K562 (cell line): Measurements from ENCODE around the gene DYRK2. TPM values are rescaled to one million over a fixed set of nuclear protein-coding genes. Genes with fewer than 3 reads are reported as not detected.

ENCODE experiments used
- ATAC-seq: fragments of 200-7000 bp; cut with Tn5 transposase; 3 replicates; pipeline ENCODE4 v1.9.1; 2020; ENCODE audit warnings: moderate library complexity
- BruUV-seq: library from RNA; stranded (reverse); fragments of 400-500 nt; replicated peaks from 2 replicates; lab custom pipeline; 2021; lab: Mats Ljungman, UMichigan
- CTCF ChIA-PET: fragments of 300-600 bp; formaldehyde crosslinking; extraction: SDS; loops from one replicate; lab custom pipeline; 2021; ENCODE audit warnings: low intra/inter-chr PET ratio; lab: Yijun Ruan, JAX
- POLR2A ChIA-PET: fragments of 300-600, 350-650 bp; sonication (Branson Sonifier 250); formaldehyde crosslinking; extraction: SDS; loops from one replicate; lab custom pipeline; 2021; ENCODE audit warnings: antibody characterized with exemption, inconsistent platforms; lab: Yijun Ruan, JAX
- DNase-seq, 4 experiments: peaks; one replicate each; pipeline versions ENCODE4 v3.0.0 to v3.0.0-alpha.2; 2011 to 2018; ENCODE audit warnings: low spot score in 3 of 4, mixed read lengths in 3 of 4; ENCODE audit errors: extremely low read depth in 1 of 4
- FAIRE-seq: peaks from 2 replicates; lab custom pipeline; 2011; peaks lifted over from hg19 to GRCh38; lab: Jason Lieb, UNC
- H2AFZ ChIP-seq: 2 replicates; pipeline ENCODE4 v1.6.0; 2011; ENCODE audit warnings: low read depth, low read length, control low read depth, inconsistent platforms
- H3K27ac ChIP-seq: fragments of 200-600 bp; 3 replicates; pipeline ENCODE4 v1.8.0; 2011; ENCODE audit warnings: low read depth, mild to moderate bottlenecking, control low read depth, inconsistent platforms, low read length, moderate library complexity, mixed read lengths; ENCODE audit errors: extremely low read depth
- H3K27me3 ChIP-seq, 2 experiments: fragments of 300-600 bp in 1 of 2; 2 replicates in 1 of 2; 3 replicates in 1 of 2; pipeline versions ENCODE4 v1.6.0 to v1.8.0; 2011; ENCODE audit warnings: inconsistent platforms in 2 of 2, low read length in 2 of 2, mild to moderate bottlenecking in 1 of 2, mixed read lengths in 1 of 2, moderate library complexity in 1 of 2; ENCODE audit not compliant: control insufficient read depth in 2 of 2, insufficient read depth in 2 of 2
- H3K36me3 ChIP-seq: fragments of 300-600 bp; 3 replicates; pipeline ENCODE4 v1.8.0; 2011; ENCODE audit warnings: mild to moderate bottlenecking, low read length, inconsistent platforms; ENCODE audit not compliant: control insufficient read depth, insufficient read depth
- H3K4me1 ChIP-seq, 2 experiments: fragments of 200-600 bp in 1 of 2; replicated peaks in 1 of 2; 2 replicates in 1 of 2; 3 replicates in 1 of 2; pipeline versions ENCODE4 v1.5.1 to v1.8.0; 2011; ENCODE audit warnings: inconsistent platforms in 2 of 2, low read length in 2 of 2, mild to moderate bottlenecking in 1 of 2, mixed read lengths in 1 of 2, moderate library complexity in 1 of 2; ENCODE audit not compliant: control insufficient read depth in 2 of 2, insufficient read depth in 2 of 2
- H3K4me2 ChIP-seq: 2 replicates; pipeline ENCODE4 v1.6.1; 2011; ENCODE audit warnings: low read length, control low read depth, inconsistent platforms, mixed read lengths; ENCODE audit not compliant: insufficient read depth
- H3K4me3 ChIP-seq: fragments of 200-600 bp; sonication (generic), shearing (Covaris generic); 2 replicates; pipeline ENCODE4 v1.5.1; 2016; ENCODE audit warnings: control low read depth, inconsistent platforms
- H3K79me2 ChIP-seq: fragments of 200-600 bp; 3 replicates; pipeline ENCODE4 v1.8.0; 2011; ENCODE audit warnings: low read length, inconsistent platforms; ENCODE audit not compliant: control insufficient read depth, insufficient read depth
- H3K9ac ChIP-seq, 2 experiments: 2 replicates each; pipeline versions ENCODE4 v1.6.0 to v1.6.1; 2011; ENCODE audit warnings: low read depth in 2 of 2, low read length in 2 of 2, control low read depth in 1 of 2, inconsistent platforms in 1 of 2, mild to moderate bottlenecking in 1 of 2, mixed read lengths in 1 of 2; ENCODE audit not compliant: insufficient read depth in 1 of 2
- H3K9me1 ChIP-seq: one replicate; pipeline ENCODE4 v1.6.0; 2011; ENCODE audit warnings: inconsistent platforms, mild to moderate bottlenecking, low read length, moderate library complexity; ENCODE audit not compliant: control insufficient read depth, insufficient read depth
- H3K9me3 ChIP-seq: replicated peaks from 2 replicates; pipeline ENCODE4 v1.5.1; 2011; ENCODE audit warnings: low read depth, low read length, inconsistent platforms; ENCODE audit not compliant: control insufficient read depth, insufficient read depth
- H4K20me1 ChIP-seq: replicated peaks from 2 replicates; pipeline ENCODE4 v1.6.1; 2011; ENCODE audit warnings: low read length, inconsistent platforms, mixed read lengths; ENCODE audit not compliant: control insufficient read depth, insufficient read depth
- ARID2 ChIP-seq: fragments of 450-650 bp; IDR thresholded peaks from 2 replicates; pipeline ENCODE4 v1.6.1; 2017; ENCODE audit warnings: antibody characterized with exemption, mild to moderate bottlenecking
- ARID3A ChIP-seq: IDR thresholded peaks from 2 replicates; pipeline ENCODE4 v1.6.1; 2012; ENCODE audit warnings: low read depth, low read length, improper control_type of control experiment, borderline replicate concordance
- CAMTA2 ChIP-seq: fragments of 250-450 bp; sonication (Bioruptor Pico); conservative IDR thresholded peaks from 2 replicates; pipeline ENCODE4 v1.5.1; 2022
- CREBBP ChIP-seq: IDR thresholded peaks from one replicate; pipeline ENCODE4 v1.6.1; 2012; ENCODE audit warnings: low read depth, mild to moderate bottlenecking, control low read depth, inconsistent platforms, low read length
- CTCFL ChIP-seq: IDR thresholded peaks from 2 replicates; pipeline ENCODE4 v1.6.1; 2011; ENCODE audit warnings: borderline replicate concordance, low read depth, mild to moderate bottlenecking, moderate library complexity, low read length; ENCODE audit not compliant: insufficient read depth, poor library complexity, severe bottlenecking
- IRF2 ChIP-seq: sonication (generic); formaldehyde crosslinking; IDR thresholded peaks from 2 replicates; pipeline ENCODE4 v1.8.1; 2022; ENCODE audit warnings: mild to moderate bottlenecking, missing genetic modification reagents
- JUND ChIP-seq, 2 experiments: IDR thresholded peaks; 2 replicates in 1 of 2; 3 replicates in 1 of 2; pipeline ENCODE4 v1.6.1; 2011; ENCODE audit warnings: borderline replicate concordance in 2 of 2, low read depth in 2 of 2, low read length in 2 of 2, improper control_type of control experiment in 1 of 2, missing biosample characterization in 1 of 2, missing genetic modification characterization in 1 of 2, missing genetic modification reagents in 1 of 2
- KDM4B ChIP-seq, 2 experiments: fragments of 450-650 bp in 1 of 2; sonication (generic) in 1 of 2; IDR thresholded peaks; 2 replicates each; pipeline ENCODE4 v1.6.1; 2016 to 2017; ENCODE audit warnings: borderline replicate concordance in 2 of 2, antibody characterized with exemption in 1 of 2, low read depth in 1 of 2, mild to moderate bottlenecking in 1 of 2
- NFE2 ChIP-seq: IDR thresholded peaks from 2 replicates; pipeline ENCODE4 v1.6.1; 2014; ENCODE audit warnings: antibody characterized with exemption, low read depth
- ZBTB8A ChIP-seq: fragments of 450-650 bp; IDR thresholded peaks from 2 replicates; pipeline ENCODE4 v1.6.1; 2018; ENCODE audit warnings: mild to moderate bottlenecking, moderate library complexity; ENCODE audit not compliant: partially characterized antibody
- ZNF239 ChIP-seq: fragments of 250-450 bp; sonication (Bioruptor Pico); IDR thresholded peaks from 2 replicates; pipeline ENCODE4 v1.4.0; 2020; ENCODE audit warnings: mild to moderate bottlenecking
- ZNF512 ChIP-seq: IDR thresholded peaks from 2 replicates; pipeline ENCODE4 v1.6.1; 2016; ENCODE audit warnings: missing genetic modification characterization, missing compliant biosample characterization
- WGBS: fragments of 100-300 bp; shearing (Covaris generic); methylation state at CpG from one replicate; pipeline ENCODE4 v1.1.6; 2016; ENCODE audit warnings: low coverage, mixed read lengths; ENCODE audit not compliant: insufficient coverage; ENCODE audit errors: missing lambda C conversion rate; 5-methylcytosine and 5-hydroxymethylcytosine counted together
- in situ Hi-C: fragments of 300-500 bp; cut with MboI; formaldehyde crosslinking; loops from 4 replicates; pipeline ENCODE4 v1.15.0; 2018; ENCODE audit warnings: inconsistent platforms, mixed read lengths
- intact Hi-C: fragments of 100-400 bp; cut with micrococcal nuclease; formaldehyde crosslinking; loops from 2 replicates; pipeline ENCODE4 v1.14.2; 2022
- polyA plus RNA-seq, 8 experiments: library from polyadenylated mRNA; depleted of rRNA in 4 of 8; stranded (reverse) in 5 of 8; unstranded in 3 of 8; fragments of >200 nt; fragmentation: Nextera tagmentation in 2 of 8; fragmentation: Illumina TruSeq in 1 of 8; extraction: Ambion mirVana in 2 of 8; extraction: Trizol in 1 of 8; gene quantifications; 2 replicates each; pipeline versions ENCODE4 v1.2.1 to v1.2.3, GENCODE V29; 2011 to 2014; ENCODE audit warnings: inconsistent platforms in 1 of 8, missing spikeins in 1 of 8
- total RNA-seq, 7 experiments: library from RNA; depleted of rRNA in 6 of 7; stranded (reverse); fragments of >200 nt in 6 of 7; fragmentation: Illumina TruSeq in 2 of 7; extraction: Trizol in 2 of 7; gene quantifications; 2 replicates each; pipeline versions ENCODE4 v1.2.1 to v1.2.3, GENCODE V29; 2011 to 2021; ENCODE audit warnings: low replicate concordance in 1 of 7
- TF ChIP-seq, protein P1 (sequence below), 3 experiments: IDR thresholded peaks in 2 of 3; conservative IDR thresholded peaks in 1 of 3; 2 replicates each; pipeline ENCODE4 v1.5.1; 2011 to 2012; ENCODE audit warnings: low read length in 3 of 3, mild to moderate bottlenecking in 3 of 3, control low read depth in 2 of 3, improper control_type of control experiment in 1 of 3, inconsistent platforms in 1 of 3, low read depth in 1 of 3, mixed read lengths in 1 of 3, moderate library complexity in 1 of 3; ENCODE audit not compliant: insufficient read depth in 2 of 3

DYRK2 gene
- total and polyA plus RNA-seq, 9 of the 15 experiments (the other 6 are each of a cell fraction or from before 2014, with no cell fraction given) = 1.7 to 15.4 (median 8.4) TPM

- H3K27ac ChIP-seq = no peak overlapping the region
- DNase-seq = no peak
- ChIA-PET CTCF (no interaction called here), POLR2A (no interaction called here)
- H3K4me2 ChIP-seq = no peak overlapping the region
- peak; percentile 37 for FAIRE-seq
- no peaks in the 10 kb centered on the region for H3K9me1 ChIP-seq
- intact Hi-C loops (no loop called here), in situ Hi-C loops (no loop called here)
- H3K4me3 ChIP-seq = no peak overlapping the region
- no peaks in the 10 kb centered on the region for H3K27me3 ChIP-seq
- 54% methylated on average over 4 of the region's 4 CpGs for WGBS
- H3K36me3 ChIP-seq = peaks cover 39% of the 10 kb centered on the region; the same call in 2 of the 3 replicates
- H4K20me1 ChIP-seq = peaks cover 5% of the 10 kb centered on the region; the same call in 1 of the 2 replicates
- H3K79me2 ChIP-seq = peaks cover 11% of the 10 kb centered on the region; the same call in 2 of the 3 replicates
- no peak overlapping the region for H3K9ac ChIP-seq
- H3K9me3 ChIP-seq = no peaks in the 10 kb centered on the region
- no TSS peak for BruUV-seq
- no peak overlapping the region for H2AFZ ChIP-seq
- peaks cover 0 to 7% of the 10 kb centered on the region in 2 experiments; a peak in 2 of 5 replicates for H3K4me1 ChIP-seq
- ATAC-seq = peak; percentile 69
- TF ChIP-seq NFE2 (peak; percentile 18; the same call in 1 of the 2 replicates), ZNF239 (CRISPR knock-in tag) (peak; percentile 44; the same call in 1 of the 2 replicates), ZNF512 (tag) (no peak), ARID3A (0 out of 2 replicates have a peak, but pooled peaks have one; percentile 25), JUND (IDR thresholded peaks at IDR 0.05; ENCODE audit: borderline replicate concordance, low read depth, low read length) (peak; percentile 93), JUND (tag; IDR thresholded peaks at IDR 0.05; ENCODE audit: borderline replicate concordance, low read depth, low read length) (peak; percentile 93), IRF2 (CRISPR knock-in tag) (no peak), CTCFL (no peak), CREBBP (no peak), ARID2 (no peak), CAMTA2 (CRISPR knock-in tag) (no peak), KDM4B (IDR thresholded peaks at IDR 0.05; ENCODE audit: borderline replicate concordance in 2 of 2, low read depth in 1 of 2) (no peak), ZBTB8A (no peak)
- TF ChIP-seq, protein P1, sequence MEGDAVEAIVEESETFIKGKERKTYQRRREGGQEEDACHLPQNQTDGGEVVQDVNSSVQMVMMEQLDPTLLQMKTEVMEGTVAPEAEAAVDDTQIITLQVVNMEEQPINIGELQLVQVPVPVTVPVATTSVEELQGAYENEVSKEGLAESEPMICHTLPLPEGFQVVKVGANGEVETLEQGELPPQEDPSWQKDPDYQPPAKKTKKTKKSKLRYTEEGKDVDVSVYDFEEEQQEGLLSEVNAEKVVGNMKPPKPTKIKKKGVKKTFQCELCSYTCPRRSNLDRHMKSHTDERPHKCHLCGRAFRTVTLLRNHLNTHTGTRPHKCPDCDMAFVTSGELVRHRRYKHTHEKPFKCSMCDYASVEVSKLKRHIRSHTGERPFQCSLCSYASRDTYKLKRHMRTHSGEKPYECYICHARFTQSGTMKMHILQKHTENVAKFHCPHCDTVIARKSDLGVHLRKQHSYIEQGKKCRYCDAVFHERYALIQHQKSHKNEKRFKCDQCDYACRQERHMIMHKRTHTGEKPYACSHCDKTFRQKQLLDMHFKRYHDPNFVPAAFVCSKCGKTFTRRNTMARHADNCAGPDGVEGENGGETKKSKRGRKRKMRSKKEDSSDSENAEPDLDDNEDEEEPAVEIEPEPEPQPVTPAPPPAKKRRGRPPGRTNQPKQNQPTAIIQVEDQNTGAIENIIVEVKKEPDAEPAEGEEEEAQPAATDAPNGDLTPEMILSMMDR (IDR thresholded peaks at IDR 0.05 in 2 of 3, conservative IDR thresholded peaks at IDR 0.05 in 1 of 3; ENCODE audit: insufficient read depth in 2 of 3, low read depth in 1 of 3, low read length in 3 of 3) = no peak
Observed at GRCh38 chr12:67661311-67662021, 12.9 kb downstream of the DYRK2 start.
